Activated CD4-positive, CD25-positive, alpha-beta regulatory T cell (primary cell): ENCODE measurements around the gene COA4.

ENCODE experiments used
- DNase-seq, 4 experiments: peaks; one replicate each; lab custom pipeline; 2025; lab: John Stamatoyannopoulos, UW

The COA4 gene

GRCh38 chr11:73862986-73863385 is 13.7 kb downstream of the COA4 start:
- no peak for DNase-seq

GRCh38 chr11:73860202-73860601 is 16.4 kb downstream of the COA4 start:
- no peak for DNase-seq

DNA sequence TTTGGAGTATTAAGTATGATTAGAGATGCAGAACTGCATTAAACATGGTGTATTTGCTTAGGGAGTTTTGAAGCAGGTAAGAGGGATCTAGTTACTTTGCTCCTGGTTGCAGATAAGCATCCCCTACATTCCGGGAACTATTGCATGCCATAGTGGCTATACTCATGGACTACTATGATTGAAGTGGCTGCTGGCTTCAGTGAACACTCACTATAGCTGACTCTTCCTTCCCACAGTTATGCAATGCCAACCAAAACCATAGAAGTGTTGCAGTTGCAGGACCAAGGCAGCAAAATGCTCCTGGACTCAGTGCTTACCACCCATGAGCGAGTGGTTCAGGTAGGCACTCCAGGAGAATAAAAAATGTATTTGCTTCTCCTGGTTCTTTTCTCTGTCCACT is 17.0 kb downstream of the COA4 start:
- DNase-seq = no peak

DNA sequence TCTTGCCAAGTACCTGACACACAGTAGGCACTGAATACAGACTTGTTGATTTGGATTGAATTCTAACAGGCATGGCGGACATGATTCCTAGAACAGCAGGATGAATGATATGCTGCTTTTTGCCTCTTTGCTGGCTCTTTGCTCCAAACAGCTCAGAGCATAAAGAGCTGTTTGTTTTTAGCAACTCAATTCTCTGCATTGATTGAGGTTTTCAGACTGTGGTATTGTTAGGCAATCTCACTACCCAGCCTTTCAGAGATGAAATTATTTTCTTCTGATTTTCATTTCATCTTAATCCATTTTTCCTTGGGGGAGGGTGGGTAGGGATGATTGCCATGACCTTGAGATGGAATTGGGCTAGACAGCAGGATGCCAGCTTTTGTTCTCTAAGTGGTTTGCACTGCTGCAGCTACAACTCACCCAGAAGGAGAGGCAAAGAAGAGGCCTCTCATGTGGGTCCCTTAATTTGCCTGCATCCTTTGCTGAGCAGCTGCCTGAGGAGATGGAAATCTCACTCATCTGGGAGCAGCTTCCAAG is 20.5 kb downstream of the COA4 start:
- DNase-seq = no peak

DNA sequence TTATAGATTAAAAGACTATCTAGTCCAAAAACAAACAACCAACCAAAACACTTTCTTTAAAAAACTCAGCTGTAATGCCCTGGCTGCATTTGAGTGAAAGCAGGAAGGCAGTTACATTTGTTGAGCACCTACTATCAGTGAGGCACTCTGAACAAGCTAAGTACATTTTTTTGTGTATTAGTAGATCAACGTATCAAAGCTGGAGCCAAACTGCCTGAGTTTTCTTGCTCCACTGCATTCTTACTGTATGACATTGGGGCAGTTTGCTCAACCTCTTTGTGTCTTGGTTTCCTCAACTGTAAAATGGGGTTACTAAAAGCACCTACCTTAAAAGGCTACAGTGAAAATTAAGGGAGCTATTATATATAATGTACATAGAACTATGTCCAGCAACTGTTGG is 22.0 kb downstream of the COA4 start:
- DNase-seq = no peak

- no peak for DNase-seq
These were observed 24.6 kb downstream of the COA4 start for GRCh38 chr11:73852049-73852448.

DNA sequence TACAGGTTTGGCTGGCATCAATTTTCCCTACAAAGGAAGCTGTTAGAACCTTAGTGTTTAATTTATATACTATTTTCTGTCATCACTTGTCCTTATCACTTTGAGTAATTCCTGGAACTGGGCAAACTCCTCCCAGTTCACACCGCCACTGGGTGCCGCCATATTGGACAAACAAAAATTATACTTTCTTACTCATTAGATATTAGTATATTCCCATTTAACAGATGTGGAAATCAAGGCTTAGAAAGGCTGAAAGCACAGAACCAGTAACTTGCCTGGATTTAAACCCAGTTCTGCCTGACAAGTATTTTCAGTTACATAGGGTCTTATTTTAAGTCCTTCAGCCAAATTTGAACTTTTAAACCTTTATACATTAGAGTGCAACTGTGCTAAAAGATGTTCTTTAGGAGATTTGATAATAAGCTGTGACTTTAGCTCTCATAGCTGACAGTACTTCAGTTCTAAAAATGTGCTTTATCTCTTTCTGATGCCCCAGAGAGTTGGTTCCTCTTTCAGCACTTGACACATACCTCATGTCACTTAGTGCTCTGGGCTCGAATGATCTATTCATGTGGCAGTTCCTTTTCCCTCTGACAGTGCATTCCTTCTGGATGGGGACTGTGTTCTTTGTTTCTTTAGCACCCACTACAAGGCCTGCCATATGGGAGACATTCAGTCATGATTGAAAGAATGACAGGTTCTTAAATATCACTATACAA is 25.4 kb downstream of the COA4 start:
- DNase-seq = no peak

DNA sequence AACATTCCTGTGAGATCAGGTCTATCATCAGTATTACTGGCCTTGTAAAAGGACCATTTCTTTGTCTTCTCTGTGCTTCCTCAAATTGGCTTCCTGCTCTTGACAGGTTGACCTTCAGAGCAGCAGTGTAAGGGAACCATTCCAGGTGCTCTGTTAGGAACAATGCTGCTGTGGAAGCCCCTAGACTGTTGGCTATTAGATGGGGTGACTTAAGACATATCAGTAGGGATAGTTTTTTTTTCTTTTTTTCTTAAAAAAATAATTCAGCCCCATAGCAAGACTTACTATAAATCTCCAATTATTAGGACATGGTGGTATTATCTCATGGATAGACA is 37.6 kb downstream of the COA4 start:
- no peak for DNase-seq

DNA sequence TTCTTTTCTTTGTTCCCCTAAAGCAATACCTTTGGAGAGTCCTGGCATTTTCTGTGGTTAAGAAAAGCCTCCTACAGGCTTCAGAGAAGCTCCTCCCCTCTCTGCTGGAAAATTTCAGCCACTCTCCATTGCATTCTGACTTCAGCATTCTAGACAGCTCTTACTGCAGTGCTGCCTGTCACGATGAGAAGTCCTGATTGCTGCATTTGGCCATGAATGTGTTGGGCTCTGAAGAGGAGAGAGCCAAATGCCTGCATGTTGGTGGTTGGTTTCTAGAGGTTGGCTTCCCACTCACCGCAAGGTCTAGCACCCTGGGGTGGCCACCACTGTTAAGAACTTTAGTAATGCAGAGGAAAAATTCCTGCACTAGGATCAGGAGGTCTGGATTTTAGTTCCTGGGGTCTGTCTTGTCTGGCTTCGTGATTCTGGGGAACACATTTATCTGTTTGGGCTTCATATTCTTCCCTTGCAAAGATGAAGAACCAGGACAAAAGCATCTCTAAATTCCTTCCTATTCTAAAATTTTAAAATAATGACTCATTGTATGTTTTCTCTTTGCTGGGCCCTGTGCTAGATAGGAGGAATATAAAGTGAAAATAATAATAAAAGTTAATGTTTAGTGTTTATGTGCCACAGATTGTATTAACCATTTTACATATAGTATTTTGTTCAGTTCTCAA is 38.1 kb downstream of the COA4 start:
- no peak for DNase-seq

GRCh38 chr11:73833067-73833466 is 43.6 kb downstream of the COA4 start:
- no peak for DNase-seq

GRCh38 chr11:73830261-73830660 is 46.4 kb downstream of the COA4 start:
- no peak for DNase-seq
